ENCODE data around the gene RAB11A.
A peak's percentile ranks its signal among the peaks of the same experiment; 100 is the strongest.

Gene RAB11A

DNA sequence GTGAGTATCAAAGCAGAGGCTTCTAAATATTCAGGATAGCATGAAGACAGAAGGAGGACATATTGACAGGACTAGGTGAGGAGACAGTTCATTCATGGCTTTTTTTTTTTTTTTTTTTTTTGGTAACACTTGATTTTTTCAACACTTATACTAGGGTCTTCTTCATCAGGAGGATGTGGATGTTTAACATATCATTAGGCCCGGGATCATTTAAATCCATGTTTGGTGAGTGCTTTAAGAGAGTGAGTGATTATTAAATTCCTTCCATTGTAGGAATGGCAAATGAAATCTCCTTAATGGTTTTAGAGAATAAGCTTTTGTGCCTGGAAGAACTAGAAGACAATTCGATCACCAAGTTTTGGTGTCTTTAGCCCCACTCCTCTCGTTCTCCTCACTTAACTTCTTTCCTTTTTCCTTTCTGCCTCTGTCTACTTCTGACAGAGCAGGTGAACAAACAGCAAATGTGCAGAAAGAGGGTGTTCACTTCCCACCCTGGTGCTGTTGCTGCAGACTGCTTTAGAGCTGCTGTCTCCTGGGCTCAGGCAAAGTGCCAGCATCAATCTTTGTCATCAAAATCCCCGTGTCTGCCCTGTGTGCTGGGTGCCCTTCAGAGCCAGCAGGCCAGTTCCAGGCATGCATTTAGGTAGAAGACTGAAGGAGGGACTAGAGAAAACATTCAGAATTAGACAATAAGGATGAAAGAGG, 35.6 kb upstream of the RAB11A start:
- no peaks in the 10 kb centered on the region for H3K9me3 ChIP-seq
- H3K36me3 ChIP-seq = no peaks in the 10 kb centered on the region
- peaks cover 90 to 92% of the 10 kb centered on the region in 2 experiments for H3K4me1 ChIP-seq (ENCODE audit: control insufficient read depth in 1 of 2, insufficient read depth in 1 of 2, low read depth in 1 of 2, low read length in 1 of 2)
- peak overlapping the region; percentile 46 to 55 for H3K4me3 ChIP-seq (ENCODE audit: low read depth in 1 of 2, low read length in 1 of 2)
- no peaks in the 10 kb centered on the region for H3K27me3 ChIP-seq
- no peak for TF ChIP-seq CTCF (IDR thresholded peaks at IDR 0.05)
- peak overlapping the region; percentile 94 for H3K27ac ChIP-seq

DNA sequence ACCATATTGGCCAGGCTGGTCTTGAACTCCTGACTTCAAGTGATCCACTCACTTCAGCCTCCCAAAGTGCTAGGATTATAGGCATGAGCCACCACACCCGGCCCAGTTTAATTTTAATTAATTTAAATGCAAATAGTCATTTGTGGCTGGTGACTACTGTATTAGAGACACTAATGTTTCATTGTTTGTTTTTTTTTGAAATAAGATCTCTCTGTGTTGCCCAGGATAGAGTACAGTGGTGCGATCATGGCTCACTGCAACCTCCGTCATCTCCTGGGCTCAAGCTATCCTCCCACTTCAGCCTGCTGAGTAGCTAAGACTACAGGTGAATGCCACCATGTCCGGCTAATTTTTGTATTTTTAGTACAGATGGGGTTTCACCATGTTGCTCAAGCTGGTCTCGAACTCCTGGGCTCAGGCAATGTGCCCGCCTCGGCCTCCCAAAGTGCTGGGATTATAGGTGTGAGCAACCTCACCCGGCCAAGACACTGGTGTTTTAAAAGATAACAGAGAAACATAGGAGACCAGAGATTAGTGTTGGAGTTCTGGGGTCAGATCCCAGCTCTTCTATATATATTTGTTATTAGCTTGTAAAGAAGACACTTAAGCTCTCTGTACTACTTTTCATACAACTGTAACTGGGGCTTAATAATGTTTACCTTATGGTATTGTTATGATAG, 34.5 kb upstream of the RAB11A start:
- no peak for TF ChIP-seq CTCF (IDR thresholded peaks at IDR 0.05)
- Histone ChIP-seq H3K9me3 (no peaks in the 10 kb centered on the region), H3K27ac (peak overlapping the region; percentile 94), H3K36me3 (no peaks in the 10 kb centered on the region), H3K27me3 (no peaks in the 10 kb centered on the region), H3K4me3 (ENCODE audit: low read depth in 1 of 2, low read length in 1 of 2) (no peak overlapping the region), H3K4me1 (ENCODE audit: control insufficient read depth in 1 of 2, insufficient read depth in 1 of 2, low read depth in 1 of 2, low read length in 1 of 2) (peaks cover 83 to 88% of the 10 kb centered on the region in 2 experiments)

GRCh38 chr15:65835447-65835846, 33.8 kb upstream of the RAB11A start:
- Histone ChIP-seq H3K27ac (peak overlapping the region; percentile 94), H3K36me3 (no peaks in the 10 kb centered on the region), H3K4me3 (ENCODE audit: low read depth in 1 of 2, low read length in 1 of 2) (no peak overlapping the region), H3K4me1 (ENCODE audit: control insufficient read depth in 1 of 2, insufficient read depth in 1 of 2, low read depth in 1 of 2, low read length in 1 of 2) (peaks cover 80 to 88% of the 10 kb centered on the region in 2 experiments), H3K27me3 (no peaks in the 10 kb centered on the region), H3K9me3 (no peaks in the 10 kb centered on the region)
- no peak for TF ChIP-seq CTCF (IDR thresholded peaks at IDR 0.05)

DNA sequence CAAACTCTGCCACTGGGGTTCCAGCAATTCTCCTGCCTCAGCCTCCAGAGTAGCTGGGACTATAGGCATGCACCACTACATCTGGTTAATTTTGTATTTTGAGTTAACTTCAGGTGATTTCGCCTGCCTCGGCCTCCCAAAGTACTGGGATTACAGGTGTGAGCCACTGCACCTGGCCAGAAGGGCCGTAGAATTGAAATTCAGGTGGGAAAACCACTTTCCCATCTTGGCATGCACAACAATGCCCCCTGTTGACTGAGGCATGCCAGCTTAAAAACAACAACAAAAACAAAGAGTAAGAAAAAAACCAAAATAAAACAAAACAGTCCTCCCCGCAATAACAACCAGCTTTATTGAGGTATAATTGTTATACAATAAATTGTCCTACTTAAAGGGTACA, 32.6 kb upstream of the RAB11A start:
- no peak for TF ChIP-seq CTCF (IDR thresholded peaks at IDR 0.05)
- Histone ChIP-seq H3K27ac (peak overlapping the region; percentile 68), H3K4me3 (ENCODE audit: low read depth in 1 of 2, low read length in 1 of 2) (no peak overlapping the region), H3K4me1 (ENCODE audit: control insufficient read depth in 1 of 2, insufficient read depth in 1 of 2, low read depth in 1 of 2, low read length in 1 of 2) (peaks cover 84 to 90% of the 10 kb centered on the region in 2 experiments), H3K27me3 (no peaks in the 10 kb centered on the region), H3K36me3 (no peaks in the 10 kb centered on the region), H3K9me3 (no peaks in the 10 kb centered on the region)

- H3K4me1 ChIP-seq (ENCODE audit: control insufficient read depth in 1 of 2, insufficient read depth in 1 of 2, low read depth in 1 of 2, low read length in 1 of 2) = peaks cover 81 to 84% of the 10 kb centered on the region in 2 experiments
- peak overlapping the region in 1 of 2 experiments; percentile 1 for H3K4me3 ChIP-seq (ENCODE audit: low read depth in 1 of 2, low read length in 1 of 2)
- H3K36me3 ChIP-seq = no peaks in the 10 kb centered on the region
- H3K27me3 ChIP-seq = no peaks in the 10 kb centered on the region
- no peak for TF ChIP-seq CTCF (IDR thresholded peaks at IDR 0.05)
- H3K27ac ChIP-seq = peak overlapping the region; percentile 68
- no peaks in the 10 kb centered on the region for H3K9me3 ChIP-seq
Measured at GRCh38 chr15:65837301-65838294, 31.7 kb upstream of the RAB11A start.
